ENCODE measurements around the gene MLXIP.
A peak's percentile ranks its signal among the peaks of the same experiment; 100 is the strongest.
"Not testable (repeated sequence)": the region's sequence is repeated elsewhere in the genome, so short reads cannot be mapped to it uniquely, and the experiment has no call there.

The MLXIP gene

DNA sequence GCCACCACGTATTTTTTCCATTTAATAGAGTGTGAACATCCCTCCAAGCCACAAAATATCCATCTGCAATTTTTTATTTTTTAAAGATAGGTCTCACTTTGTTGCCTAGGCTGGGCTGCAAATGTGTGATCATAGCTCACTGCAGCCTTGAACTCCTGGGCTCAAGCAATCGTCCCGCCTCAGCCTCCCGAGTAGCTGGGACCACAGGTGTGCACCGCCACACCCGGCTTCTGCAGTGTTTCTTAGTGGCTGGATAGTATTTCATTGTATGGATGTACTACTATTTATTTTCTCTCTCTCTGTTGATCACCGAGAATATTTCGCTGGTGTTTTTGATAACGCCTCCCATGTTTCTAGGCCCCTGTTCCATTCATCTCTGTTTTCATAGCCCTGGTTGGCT is 17.5 kb downstream of the MLXIP start:
- DNase-seq (ENCODE audit: low read depth): no peak

DNA sequence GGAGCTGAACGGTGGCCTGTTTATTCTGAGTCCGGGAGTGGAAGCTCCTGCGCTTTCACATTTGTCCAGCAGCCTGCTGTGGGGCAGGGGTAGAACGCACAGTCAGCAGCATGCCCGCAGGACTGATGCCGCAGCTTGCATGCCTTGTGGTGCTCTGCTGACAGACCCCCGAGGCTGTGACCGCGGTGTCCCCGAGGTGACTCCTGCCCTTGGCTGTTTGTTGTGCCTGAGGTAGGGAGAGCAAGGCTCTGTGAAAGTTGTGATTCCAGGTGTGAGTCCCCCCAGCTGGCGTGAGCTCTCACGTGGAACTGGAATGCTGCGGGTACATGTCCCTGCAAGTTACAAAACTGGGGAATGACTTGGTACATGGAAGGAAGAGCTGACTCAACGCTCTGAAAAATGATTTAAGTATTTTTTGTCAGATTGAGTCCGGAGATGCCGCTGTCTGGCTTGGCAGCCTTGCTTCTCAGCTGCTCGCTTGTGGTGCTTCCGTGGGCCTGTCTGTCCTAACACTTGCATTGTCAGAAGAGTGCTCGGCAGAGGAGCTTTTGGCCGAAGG is 18.1 kb downstream of the MLXIP start:
- no peak for DNase-seq (ENCODE audit: low read depth)

GRCh38 chr12:122097584-122097926 is 19.0 kb downstream of the MLXIP start:
- DNase-seq (ENCODE audit: low read depth): no peak

DNA sequence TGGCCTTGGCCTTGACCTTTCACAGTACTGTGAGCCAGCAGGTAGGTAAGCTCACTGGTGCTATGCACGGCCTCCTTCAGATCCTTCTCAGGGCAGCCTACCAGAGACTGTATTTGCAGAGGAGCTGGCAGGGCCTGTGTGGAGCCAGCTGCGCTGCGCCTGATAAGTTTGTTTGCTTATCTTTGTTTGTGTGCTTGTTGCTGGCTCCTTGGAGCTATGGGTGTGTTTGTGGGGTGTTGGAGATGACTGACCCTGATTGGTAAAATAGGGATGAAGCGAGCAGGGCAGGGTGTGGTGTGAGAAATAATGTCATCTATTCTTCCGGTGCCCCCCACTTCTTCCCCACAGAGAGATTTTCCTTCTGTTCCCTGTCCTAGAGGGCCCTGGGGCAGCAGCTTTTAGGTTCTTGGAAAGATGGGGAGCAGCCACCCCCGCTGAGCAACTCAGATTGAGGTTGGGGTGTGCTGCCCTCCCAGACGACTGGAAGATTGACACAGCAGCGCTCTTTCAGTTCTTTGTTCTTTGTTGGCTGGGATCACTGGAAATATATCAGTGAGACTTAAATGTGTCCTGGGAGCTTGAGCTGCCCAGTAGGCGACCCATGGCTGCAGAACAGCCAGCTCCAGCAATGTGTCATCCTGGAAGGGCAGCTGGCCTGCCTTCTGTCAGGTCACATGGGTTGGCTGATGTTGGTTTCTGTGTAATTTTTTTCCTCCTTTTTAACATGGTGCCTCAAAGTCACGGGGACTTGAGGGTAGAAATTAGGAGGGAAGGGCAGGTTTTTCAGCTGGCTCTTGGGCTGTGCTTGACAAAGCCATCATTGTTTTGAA is 19.6 kb downstream of the MLXIP start:
- no peak for DNase-seq (ENCODE audit: low read depth)

- no peak for DNase-seq (ENCODE audit: low read depth)
Observed at GRCh38 chr12:122099280-122099749, 20.8 kb downstream of the MLXIP start.

GRCh38 chr12:122099856-122100255 is 21.3 kb downstream of the MLXIP start:
- DNase-seq (ENCODE audit: low read depth): no peak

- DNase-seq (ENCODE audit: low read depth): no peak
Observed at GRCh38 chr12:122100568-122100967, 22.0 kb downstream of the MLXIP start.

GRCh38 chr12:122102331-122102730 is 23.8 kb downstream of the MLXIP start:
- DNase-seq (ENCODE audit: low read depth): no peak

- no peak for DNase-seq (ENCODE audit: low read depth)
Observed at GRCh38 chr12:122104844-122105243, 26.3 kb downstream of the MLXIP start.

- not testable (repeated sequence) for DNase-seq (ENCODE audit: low read depth)
Observed at GRCh38 chr12:122105496-122105895, 26.9 kb downstream of the MLXIP start.

GRCh38 chr12:122106843-122107242 is 28.3 kb downstream of the MLXIP start:
- DNase-seq (ENCODE audit: low read depth): no peak

- DNase-seq (ENCODE audit: low read depth): no peak
Observed at GRCh38 chr12:122107261-122107660, 28.7 kb downstream of the MLXIP start.

GRCh38 chr12:122111089-122111641 is 32.6 kb downstream of the MLXIP start:
- DNase-seq (ENCODE audit: low read depth): no peak

- no peak for DNase-seq (ENCODE audit: low read depth)
Observed at GRCh38 chr12:122116707-122117535, 38.4 kb downstream of the MLXIP start.

DNA sequence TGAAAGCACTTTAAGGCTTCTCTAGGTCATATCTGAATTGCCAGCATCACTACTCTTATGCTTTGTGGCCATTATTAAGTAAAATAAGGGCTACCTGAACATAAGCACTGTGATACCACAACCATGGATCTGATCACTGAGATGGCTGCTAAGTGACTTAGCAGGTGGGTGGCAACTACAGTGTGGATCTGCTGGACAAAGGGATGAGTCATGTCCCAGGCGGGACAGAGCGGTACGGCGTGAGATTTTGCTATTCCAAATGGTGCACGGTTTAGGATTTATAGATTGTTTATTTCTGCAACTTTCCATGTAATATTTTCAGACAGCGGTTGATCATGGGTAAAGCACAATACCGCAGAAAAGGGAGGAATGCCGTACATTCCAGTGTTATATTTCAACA is 39.4 kb downstream of the MLXIP start:
- DNase-seq (ENCODE audit: low read depth): no peak

DNA sequence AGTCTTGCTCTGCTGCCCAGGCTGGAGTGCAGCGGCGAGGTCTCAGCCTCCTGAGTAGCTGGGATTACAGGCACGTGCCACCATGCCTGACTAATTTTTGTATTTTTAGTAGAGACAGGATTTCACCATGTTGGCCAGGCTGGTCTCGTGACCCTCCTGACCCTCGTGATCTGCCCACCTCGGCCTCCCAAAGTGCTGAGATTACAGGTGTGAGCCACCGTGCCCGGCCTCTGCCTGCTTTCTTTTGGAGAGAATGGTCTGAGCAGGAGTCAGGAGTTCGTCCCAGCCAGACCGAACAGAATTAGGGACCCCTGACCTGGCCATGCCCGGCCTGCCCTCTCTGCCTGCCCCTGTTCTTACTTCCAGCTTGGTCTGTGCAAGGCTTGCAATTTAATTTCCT is 42.8 kb downstream of the MLXIP start:
- DNase-seq (ENCODE audit: low read depth): not testable (repeated sequence)

DNA sequence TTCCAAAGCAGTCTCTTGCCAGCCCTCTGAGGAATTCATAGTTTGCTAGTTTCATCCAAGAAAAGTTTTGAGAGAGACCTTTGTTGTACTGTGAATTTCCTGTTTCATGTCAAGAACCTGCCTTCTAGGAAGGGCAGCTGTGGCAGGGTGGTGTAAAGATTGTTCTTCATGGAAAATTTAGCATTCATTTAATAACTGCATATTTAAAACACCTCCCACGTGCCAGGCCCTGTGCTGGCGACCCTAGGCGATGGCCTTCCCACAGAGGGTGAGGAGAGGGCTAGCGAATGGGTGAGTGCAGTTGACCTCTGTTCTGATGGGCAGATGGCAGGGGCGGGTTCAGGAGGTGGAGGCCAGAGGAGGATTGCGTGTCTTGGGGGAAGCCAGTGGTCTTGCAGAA is 43.2 kb downstream of the MLXIP start:
- no peak for DNase-seq (ENCODE audit: low read depth)

DNA sequence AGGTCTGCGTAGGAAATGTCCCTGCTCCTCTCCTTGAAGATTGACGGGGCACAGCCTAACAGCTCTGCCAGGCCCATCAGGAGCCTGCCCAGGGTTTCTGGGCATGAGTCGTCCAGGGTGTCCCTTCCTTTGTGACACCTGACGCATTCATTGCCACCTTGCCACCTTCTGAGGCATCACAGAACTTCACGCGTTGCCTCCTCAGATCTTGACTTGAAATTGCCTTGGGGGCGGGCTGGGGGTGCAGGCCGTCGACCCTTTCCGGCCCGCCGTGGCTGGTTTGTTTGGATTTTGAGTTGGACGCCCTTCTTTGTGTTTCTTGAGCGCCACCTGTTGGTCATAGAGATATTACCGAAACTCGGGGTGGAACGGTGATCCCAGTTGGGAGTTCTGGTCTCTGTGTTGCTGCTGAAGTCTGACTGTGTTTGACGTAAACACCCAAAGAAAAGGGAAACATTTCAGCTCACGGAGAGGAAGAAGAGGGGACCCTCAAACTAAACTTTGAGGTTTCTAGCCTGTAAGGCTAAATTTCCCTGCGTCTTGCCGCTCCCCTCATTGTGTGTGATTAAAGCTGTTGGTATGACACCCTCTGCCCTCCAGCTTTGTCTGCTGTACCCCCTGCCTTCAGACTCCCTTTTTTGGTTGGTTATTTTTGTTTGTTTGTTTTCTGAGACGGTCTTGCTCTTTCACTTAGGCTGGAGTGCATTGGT is 44.6 kb downstream of the MLXIP start:
- peak; percentile 20 for DNase-seq (ENCODE audit: low read depth)

DNA sequence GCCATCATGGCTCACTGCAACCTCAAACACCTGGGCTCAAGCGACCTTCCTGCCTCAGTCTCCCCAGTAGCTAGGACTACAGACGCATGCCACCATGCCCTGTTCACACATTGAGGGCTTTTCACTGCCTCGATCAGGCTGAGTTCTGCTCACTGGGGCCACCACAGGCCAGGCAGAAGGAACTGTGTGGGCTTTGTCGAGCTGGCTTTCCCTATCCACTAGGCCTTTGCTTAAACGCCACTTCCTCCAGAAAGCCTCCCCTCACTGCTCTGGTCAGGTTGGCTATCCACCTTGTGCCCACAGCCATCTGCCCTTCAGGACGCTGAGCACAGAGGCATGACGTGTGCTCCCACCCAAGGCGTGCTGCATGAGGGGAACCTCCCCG is 45.2 kb downstream of the MLXIP start:
- no peak for DNase-seq (ENCODE audit: low read depth)

GRCh38 chr12:122124370-122124769 is 45.8 kb downstream of the MLXIP start:
- DNase-seq (ENCODE audit: low read depth): no peak

GRCh38 chr12:122125452-122126341 is 47.1 kb downstream of the MLXIP start:
- DNase-seq (ENCODE audit: low read depth): no peak
